HepG2 (cell line): Measurements from ENCODE around the gene CDK14. TPM values are rescaled to one million over a fixed set of nuclear protein-coding genes. Genes with fewer than 3 reads are reported as not detected.

Source experiments
- CENPX ChIP-seq: sonication (generic); formaldehyde crosslinking; IDR thresholded peaks from 2 replicates; pipeline ENCODE4 v1.9.0; 2021; ENCODE audit warnings: mild to moderate bottlenecking, missing genetic modification reagents, moderate library complexity
- ELF3 ChIP-seq: IDR thresholded peaks from 2 replicates; pipeline ENCODE4 v1.6.1; 2016; ENCODE audit warnings: missing genetic modification reagents, missing compliant biosample characterization
- FOXC1 ChIP-seq: sonication (generic); formaldehyde crosslinking; IDR thresholded peaks from 2 replicates; pipeline ENCODE4 v1.8.0; 2022; ENCODE audit warnings: mild to moderate bottlenecking, missing genetic modification reagents, borderline replicate concordance
- GFI1 ChIP-seq: sonication (generic); formaldehyde crosslinking; IDR thresholded peaks from 2 replicates; pipeline ENCODE4 v1.5.0; 2020; ENCODE audit warnings: missing genetic modification reagents, mild to moderate bottlenecking, borderline replicate concordance
- MNT ChIP-seq: fragments of 450-650 bp; IDR thresholded peaks from 2 replicates; pipeline ENCODE4 v1.6.1; 2016
- PTBP1 ChIP-seq: fragments of 200-400 bp; formaldehyde crosslinking; IDR thresholded peaks from 2 replicates; pipeline ENCODE4 v1.6.1; 2018; ENCODE audit warnings: low read length, low read depth; ENCODE audit not compliant: poor library complexity, severe bottlenecking
- SMYD3 ChIP-seq: sonication (generic); formaldehyde crosslinking; IDR thresholded peaks from 2 replicates; pipeline ENCODE4 v1.8.1; 2023; ENCODE audit warnings: mild to moderate bottlenecking, missing genetic modification reagents
- STAT5B ChIP-seq: sonication (generic); formaldehyde crosslinking; IDR thresholded peaks from 2 replicates; pipeline ENCODE4 v1.4.0; 2020; ENCODE audit warnings: missing genetic modification reagents
- ZBTB4 ChIP-seq: sonication (generic); formaldehyde crosslinking; IDR thresholded peaks from 2 replicates; pipeline ENCODE4 v1.4.0; 2020; ENCODE audit warnings: missing genetic modification reagents, mild to moderate bottlenecking, borderline replicate concordance
- ZEB1 ChIP-seq: IDR thresholded peaks from 2 replicates; pipeline ENCODE4 v1.6.1; 2012; ENCODE audit warnings: mild to moderate bottlenecking, low read depth, inconsistent platforms; ENCODE audit not compliant: insufficient replicate concordance
- ZFYVE20 ChIP-seq: sonication (generic); formaldehyde crosslinking; IDR thresholded peaks from 2 replicates; pipeline ENCODE4 v1.8.0; 2023; ENCODE audit warnings: low read depth, mild to moderate bottlenecking, moderate library complexity, missing genetic modification reagents, borderline replicate concordance
- ZNF281 ChIP-seq: sonication (generic); formaldehyde crosslinking; IDR thresholded peaks from 2 replicates; pipeline ENCODE4 v1.4.0; 2020; ENCODE audit warnings: missing genetic modification reagents, borderline replicate concordance
- ZNF367 ChIP-seq: sonication (generic); formaldehyde crosslinking; IDR thresholded peaks from 2 replicates; pipeline ENCODE4 v1.4.0; 2020; ENCODE audit warnings: missing genetic modification reagents, borderline replicate concordance
- ZNF713 ChIP-seq: sonication (generic); formaldehyde crosslinking; IDR thresholded peaks from 2 replicates; pipeline ENCODE4 v1.4.0; 2020; ENCODE audit warnings: mild to moderate bottlenecking, missing genetic modification reagents
- ZSCAN20 ChIP-seq: sonication (generic); formaldehyde crosslinking; IDR thresholded peaks from 2 replicates; pipeline ENCODE4 v1.4.0; 2020; ENCODE audit warnings: missing genetic modification reagents, mild to moderate bottlenecking, borderline replicate concordance
- ZUFSP ChIP-seq: sonication (generic); formaldehyde crosslinking; IDR thresholded peaks from 2 replicates; pipeline ENCODE4 v1.9.0; 2021; ENCODE audit warnings: missing genetic modification reagents, mild to moderate bottlenecking, borderline replicate concordance
- polyA plus RNA-seq, 8 experiments: library from polyadenylated mRNA; depleted of rRNA in 3 of 8; stranded (reverse) in 7 of 8; unstranded in 1 of 8; fragments of >200 nt; fragmentation: Illumina TruSeq in 4 of 8; extraction: Trizol in 4 of 8; gene quantifications; 2 replicates each; pipeline versions ENCODE4 v1.2.1 to v1.2.3, GENCODE V29; 2011 to 2016; ENCODE audit warnings: low read depth in 4 of 8, missing spikeins in 1 of 8, mixed read lengths in 1 of 8; ENCODE audit not compliant: insufficient read depth in 1 of 8
- total RNA-seq, 5 experiments: library from RNA; depleted of rRNA; stranded (reverse); fragments of >200 nt; fragmentation: Illumina TruSeq; extraction: Trizol; gene quantifications; 2 replicates each; pipeline ENCODE4 v1.2.3, GENCODE V29; 2016; ENCODE audit warnings: low read depth in 1 of 5

CDK14 gene
- total and polyA plus RNA-seq, 2 of the 13 experiments (the other 11 are each of a cell fraction or from before 2014, with no cell fraction given): 0.26 to 0.71 TPM

- TF ChIP-seq ZNF281 (CRISPR knock-in tag): no peak
- TF ChIP-seq ZUFSP (CRISPR knock-in tag): no peak
- no peak for TF ChIP-seq MNT
- TF ChIP-seq ZBTB4: no peak
- TF ChIP-seq ZNF367: no peak
- TF ChIP-seq ZFYVE20 (CRISPR knock-in tag): no peak
- TF ChIP-seq CENPX: no peak
- no peak for TF ChIP-seq STAT5B
- TF ChIP-seq ELF3: no peak
- TF ChIP-seq SMYD3: no peak
- no peak for TF ChIP-seq GFI1 (CRISPR knock-in tag)
- no peak for TF ChIP-seq ZNF713 (CRISPR knock-in tag)
- no peak; the same call in 1 of the 2 replicates for TF ChIP-seq FOXC1
- TF ChIP-seq ZSCAN20 (CRISPR knock-in tag): no peak
- no peak for TF ChIP-seq ZEB1
- no peak for TF ChIP-seq PTBP1
Observed at GRCh38 chr7:90595801-90596670, at the start of gene CDK14 (continued).
